ENCODE measurements around the gene MYL12A. TPM values are rescaled to one million over a fixed set of nuclear protein-coding genes. Genes with fewer than 3 reads are reported as not detected.

The MYL12A gene
- total and polyA plus RNA-seq, 2 of the 4 experiments (the other 2 are of a cell fraction): 549 to 580 TPM

DNA sequence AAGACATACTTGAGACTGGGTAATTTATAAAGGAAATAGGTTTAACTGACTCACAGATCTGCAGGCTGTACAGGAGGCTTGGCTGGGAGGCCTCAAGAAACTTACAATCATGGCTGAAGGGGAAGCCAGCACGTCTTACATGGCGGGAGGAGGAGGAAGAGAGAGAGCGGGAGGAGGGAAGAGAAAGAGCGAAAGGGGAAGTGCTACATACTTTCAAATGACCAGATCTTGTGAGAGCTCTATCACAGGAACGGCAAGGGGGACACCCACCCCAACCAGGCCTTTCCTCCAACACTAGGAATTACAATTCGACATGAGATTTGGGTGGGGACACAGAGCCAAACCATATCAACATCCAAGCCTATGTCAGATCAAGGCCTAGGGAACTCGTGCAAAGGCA, 38.6 kb downstream of the MYL12A start:
- Histone ChIP-seq H3K27ac (ENCODE audit: insufficient read depth, low read length) (no peak overlapping the region), H3K27me3 (ENCODE audit: control insufficient read depth, insufficient read depth, low read length) (no peaks in the 10 kb centered on the region), H3K9me1 (ENCODE audit: insufficient read depth, low read length) (no peaks in the 10 kb centered on the region), H3K56ac (ENCODE audit: extremely low read depth, insufficient read depth, low read length) (no peak overlapping the region), H2BK15ac (ENCODE audit: low read depth, low read length) (no peak overlapping the region), H2AK5ac (ENCODE audit: low read depth, low read length) (no peak overlapping the region), H2BK20ac (ENCODE audit: low read depth, low read length) (no peak overlapping the region), H3K23ac (ENCODE audit: low read depth, low read length) (no peak overlapping the region), H2AFZ (replicated peaks; ENCODE audit: low read length, poor library complexity) (no peak overlapping the region), H4K8ac (ENCODE audit: low read depth in 2 of 2, low read length in 2 of 2) (no peak overlapping the region), H3K36me3 (ENCODE audit: control insufficient read depth, insufficient read depth, low read length) (no peaks in the 10 kb centered on the region), H3K18ac (ENCODE audit: low read depth, low read length) (no peak overlapping the region), H4K20me1 (ENCODE audit: insufficient read depth, low read length) (no peaks in the 10 kb centered on the region), H2AK9ac (replicated peaks; ENCODE audit: low read depth, low read length, poor library complexity) (no peak overlapping the region), H4K5ac (ENCODE audit: low read depth, low read length) (no peak overlapping the region), H3K79me1 (ENCODE audit: low read depth in 1 of 2, low read length in 2 of 2) (no peaks in the 10 kb centered on the region), H3K4ac (ENCODE audit: low read depth, low read length) (no peak overlapping the region; the same call in 1 of the 2 replicates), H3K14ac (replicated peaks; ENCODE audit: low read depth, low read length) (no peak overlapping the region), H3K4me3 (ENCODE audit: insufficient read depth, low read depth, low read length) (no peak overlapping the region), H2BK120ac (ENCODE audit: low read depth, low read length) (no peak overlapping the region), H3K9me3 (ENCODE audit: control insufficient read depth, insufficient read depth, low read length) (no peaks in the 10 kb centered on the region), H2BK5ac (ENCODE audit: low read depth, low read length, poor library complexity, severe bottlenecking) (no peak overlapping the region), H3K4me2 (ENCODE audit: low read depth, low read length) (no peak overlapping the region), H4K91ac (ENCODE audit: insufficient read depth, low read depth, low read length) (no peak overlapping the region), H3K9ac (ENCODE audit: low read depth, low read length) (no peak overlapping the region), H3K4me1 (ENCODE audit: control insufficient read depth, insufficient read depth, low read length) (no peaks in the 10 kb centered on the region; the same call in 1 of the 2 replicates)
- dilution Hi-C loops (cut with HindIII; ENCODE audit: low sequenced_read_pairs, unreplicated experiment): no loop called here
- POLR2A ChIA-PET (ENCODE audit: unreplicated experiment): no interaction called here
- WGBS, 2 experiments (ENCODE audit: extremely low coverage in 2 of 2, insufficient read length in 1 of 2): no CpG with 5 or more reads among the region's 7 CpGs
- intact Hi-C loops (cut with micrococcal nuclease): loop anchor here (10.0 kb wide), 1 partner anchor 1769 kb away; no protein-coding TSS in a partner anchor
- CTCF ChIA-PET: interaction anchor here (2.0 kb wide), 1 partner anchor 379 kb away, joined by 8 read pairs; no protein-coding TSS in a partner anchor
- ATAC-seq (ENCODE audit: low read depth) (no peak), DNase-seq (no peak)
- in situ Hi-C loops (cut with MboI; ENCODE audit: low sequenced_read_pairs): loop anchor here (10.0 kb wide), 1 partner anchor 699 kb away; no protein-coding TSS in a partner anchor
- TF ChIP-seq RCOR1 (IDR thresholded peaks at IDR 0.05; ENCODE audit: insufficient replicate concordance, low read length) (no peak), CHD1 (IDR thresholded peaks at IDR 0.05; ENCODE audit: low read depth, low read length) (no peak), FOS (IDR thresholded peaks at IDR 0.05; ENCODE audit: low read depth, low read length) (no peak), BHLHE40 (IDR thresholded peaks at IDR 0.05; ENCODE audit: low read depth, low read length) (no peak), MAZ (IDR thresholded peaks at IDR 0.05; ENCODE audit: borderline replicate concordance, low read depth, low read length) (no peak), RFX5 (IDR thresholded peaks at IDR 0.05; ENCODE audit: low read depth, low read length) (no peak), SMC3 (IDR thresholded peaks at IDR 0.05; ENCODE audit: low read depth, low read length) (no peak), MAFK (IDR thresholded peaks at IDR 0.05; ENCODE audit: low read depth, low read length) (no peak), CEBPB (IDR thresholded peaks at IDR 0.05; ENCODE audit: low read depth, low read length) (no peak), POLR2A (IDR thresholded peaks at IDR 0.05; ENCODE audit: low read depth, low read length) (no peak), MXI1 (IDR thresholded peaks at IDR 0.05; ENCODE audit: borderline replicate concordance, low read depth, low read length) (no peak), NFE2L2 (IDR thresholded peaks at IDR 0.05; ENCODE audit: low read depth, low read length) (no peak), RAD21 (IDR thresholded peaks at IDR 0.05; ENCODE audit: low read length) (no peak)
- TF ChIP-seq, protein P1, sequence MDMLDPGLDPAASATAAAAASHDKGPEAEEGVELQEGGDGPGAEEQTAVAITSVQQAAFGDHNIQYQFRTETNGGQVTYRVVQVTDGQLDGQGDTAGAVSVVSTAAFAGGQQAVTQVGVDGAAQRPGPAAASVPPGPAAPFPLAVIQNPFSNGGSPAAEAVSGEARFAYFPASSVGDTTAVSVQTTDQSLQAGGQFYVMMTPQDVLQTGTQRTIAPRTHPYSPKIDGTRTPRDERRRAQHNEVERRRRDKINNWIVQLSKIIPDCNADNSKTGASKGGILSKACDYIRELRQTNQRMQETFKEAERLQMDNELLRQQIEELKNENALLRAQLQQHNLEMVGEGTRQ (IDR thresholded peaks at IDR 0.05; ENCODE audit: low read depth, low read length): no peak
- TF ChIP-seq, protein P2, sequence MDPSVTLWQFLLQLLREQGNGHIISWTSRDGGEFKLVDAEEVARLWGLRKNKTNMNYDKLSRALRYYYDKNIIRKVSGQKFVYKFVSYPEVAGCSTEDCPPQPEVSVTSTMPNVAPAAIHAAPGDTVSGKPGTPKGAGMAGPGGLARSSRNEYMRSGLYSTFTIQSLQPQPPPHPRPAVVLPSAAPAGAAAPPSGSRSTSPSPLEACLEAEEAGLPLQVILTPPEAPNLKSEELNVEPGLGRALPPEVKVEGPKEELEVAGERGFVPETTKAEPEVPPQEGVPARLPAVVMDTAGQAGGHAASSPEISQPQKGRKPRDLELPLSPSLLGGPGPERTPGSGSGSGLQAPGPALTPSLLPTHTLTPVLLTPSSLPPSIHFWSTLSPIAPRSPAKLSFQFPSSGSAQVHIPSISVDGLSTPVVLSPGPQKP (IDR thresholded peaks at IDR 0.05; ENCODE audit: borderline replicate concordance, low read depth, low read length): no peak
- TF ChIP-seq, protein P3, sequence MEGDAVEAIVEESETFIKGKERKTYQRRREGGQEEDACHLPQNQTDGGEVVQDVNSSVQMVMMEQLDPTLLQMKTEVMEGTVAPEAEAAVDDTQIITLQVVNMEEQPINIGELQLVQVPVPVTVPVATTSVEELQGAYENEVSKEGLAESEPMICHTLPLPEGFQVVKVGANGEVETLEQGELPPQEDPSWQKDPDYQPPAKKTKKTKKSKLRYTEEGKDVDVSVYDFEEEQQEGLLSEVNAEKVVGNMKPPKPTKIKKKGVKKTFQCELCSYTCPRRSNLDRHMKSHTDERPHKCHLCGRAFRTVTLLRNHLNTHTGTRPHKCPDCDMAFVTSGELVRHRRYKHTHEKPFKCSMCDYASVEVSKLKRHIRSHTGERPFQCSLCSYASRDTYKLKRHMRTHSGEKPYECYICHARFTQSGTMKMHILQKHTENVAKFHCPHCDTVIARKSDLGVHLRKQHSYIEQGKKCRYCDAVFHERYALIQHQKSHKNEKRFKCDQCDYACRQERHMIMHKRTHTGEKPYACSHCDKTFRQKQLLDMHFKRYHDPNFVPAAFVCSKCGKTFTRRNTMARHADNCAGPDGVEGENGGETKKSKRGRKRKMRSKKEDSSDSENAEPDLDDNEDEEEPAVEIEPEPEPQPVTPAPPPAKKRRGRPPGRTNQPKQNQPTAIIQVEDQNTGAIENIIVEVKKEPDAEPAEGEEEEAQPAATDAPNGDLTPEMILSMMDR (conservative IDR thresholded peaks at IDR 0.05; ENCODE audit: low read depth, low read length): no peak
- BruUV-seq (replicated peaks): no TSS peak

All from IMR-90 (cell line).